GM12892 (cell line): ENCODE results near the gene KCNG2.

Source experiments
- POLR2A ChIP-seq: IDR thresholded peaks from 2 replicates; pipeline ENCODE4 v1.6.1; 2011; ENCODE audit warnings: low read depth, low read length, control low read depth
- TAF1 ChIP-seq: IDR thresholded peaks from 2 replicates; pipeline ENCODE4 v1.6.1; 2011; ENCODE audit warnings: low read depth, mild to moderate bottlenecking, control low read depth, low read length, borderline replicate concordance

GRCh38 chr18:79902075-79902474 lies 104.3 kb downstream of the KCNG2 start:
- TF ChIP-seq POLR2A (no peak), TAF1 (no peak)
